COR-L47 (cell line): ENCODE data around the gene FHIT.
"Not testable (repeated sequence)": the region's sequence is repeated elsewhere in the genome, so short reads cannot be mapped to it uniquely, and the experiment has no call there.

ENCODE experiments used
- DNase-seq: peaks from one replicate; lab custom pipeline; 2025; lab: John Stamatoyannopoulos, UW

Gene FHIT

DNA sequence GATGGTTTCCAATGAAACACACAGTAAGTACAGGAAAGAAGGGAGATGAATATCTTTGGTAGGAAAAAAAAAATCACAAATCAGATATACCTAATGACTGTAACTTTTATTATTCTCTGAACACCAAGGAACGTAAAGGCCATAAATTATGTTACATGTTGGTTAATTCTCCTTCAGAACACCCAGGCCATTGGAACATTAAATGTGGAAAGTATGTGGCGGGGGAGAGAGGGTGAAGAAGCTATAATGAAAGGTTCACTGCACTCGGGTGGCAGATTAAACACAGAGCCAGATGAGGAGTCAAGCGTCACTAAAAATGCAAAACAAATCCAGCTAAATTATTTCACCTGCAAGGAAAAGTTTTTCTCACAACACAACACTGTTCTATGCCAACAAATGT is 193.8 kb downstream of the FHIT start:
- no peak for DNase-seq

DNA sequence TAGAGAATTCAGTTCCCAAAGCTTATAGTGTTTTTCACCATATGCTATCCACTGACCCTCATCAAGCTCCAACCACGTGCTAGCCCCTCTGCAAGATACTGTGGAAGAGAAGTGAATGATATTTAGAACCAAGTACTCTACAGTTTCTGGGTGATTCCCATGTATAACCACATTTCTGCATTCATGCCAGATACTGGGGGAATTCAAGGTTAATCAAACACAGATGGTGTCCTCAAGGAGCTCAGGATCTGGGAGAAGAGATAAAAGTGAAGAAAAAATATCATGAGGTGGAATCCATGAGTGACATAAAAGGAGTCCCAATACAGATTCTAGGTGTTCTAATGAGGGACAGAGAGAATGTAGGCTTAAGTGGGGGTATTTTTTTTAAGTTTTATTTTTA is 195.8 kb downstream of the FHIT start:
- no peak for DNase-seq

DNA sequence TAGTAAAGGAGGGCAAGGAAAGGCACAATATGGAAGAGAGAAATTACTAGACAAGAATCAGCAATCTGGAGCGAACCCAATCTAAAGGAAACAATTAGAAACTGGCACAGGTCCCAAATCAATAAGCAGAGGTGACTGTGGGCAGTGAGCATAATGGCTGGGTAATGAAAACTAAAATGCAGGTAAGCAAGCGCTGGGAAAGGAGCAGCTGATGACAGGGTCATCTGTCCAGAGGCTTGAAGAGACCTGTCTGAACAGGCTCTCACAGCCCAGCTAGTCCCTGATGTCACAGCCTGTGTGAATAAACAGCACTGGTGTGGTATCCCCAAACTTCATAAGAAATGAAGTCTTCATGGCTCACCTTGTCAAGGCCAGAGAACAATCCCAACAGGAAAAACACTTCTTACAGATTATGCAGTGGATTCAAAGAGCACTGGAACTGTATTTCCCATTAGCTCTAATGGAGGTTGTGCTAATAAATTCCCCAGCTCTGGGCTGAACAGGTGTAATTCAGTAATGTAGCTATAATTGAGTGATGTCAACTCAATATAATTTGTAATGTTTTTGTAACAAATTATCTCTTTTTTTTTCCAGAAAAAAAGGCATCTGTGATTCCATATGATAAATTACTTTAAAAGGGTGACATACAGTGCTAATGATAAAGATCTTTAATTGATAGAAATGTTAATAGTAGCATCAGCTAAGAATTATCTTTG is 197.3 kb downstream of the FHIT start:
- peak; percentile 4 for DNase-seq

DNA sequence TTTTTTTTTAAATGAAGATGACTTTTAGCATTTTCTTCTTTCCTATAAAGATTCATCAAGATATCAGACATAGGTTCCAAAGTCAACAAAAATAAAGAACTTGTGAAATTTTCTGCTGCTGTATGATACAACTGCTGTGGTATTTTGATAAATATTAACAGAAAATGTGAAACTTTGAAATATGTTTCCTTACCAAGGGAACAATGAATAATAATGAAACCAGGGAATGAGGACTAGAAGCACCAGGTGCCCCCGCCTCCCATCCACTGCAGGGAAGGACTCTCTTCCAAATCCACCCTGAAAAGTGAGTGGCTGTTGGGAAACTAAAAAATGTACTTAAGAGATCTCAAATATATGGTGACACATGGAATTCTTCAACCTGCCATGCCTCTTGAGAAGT is 198.4 kb downstream of the FHIT start:
- no peak for DNase-seq

DNA sequence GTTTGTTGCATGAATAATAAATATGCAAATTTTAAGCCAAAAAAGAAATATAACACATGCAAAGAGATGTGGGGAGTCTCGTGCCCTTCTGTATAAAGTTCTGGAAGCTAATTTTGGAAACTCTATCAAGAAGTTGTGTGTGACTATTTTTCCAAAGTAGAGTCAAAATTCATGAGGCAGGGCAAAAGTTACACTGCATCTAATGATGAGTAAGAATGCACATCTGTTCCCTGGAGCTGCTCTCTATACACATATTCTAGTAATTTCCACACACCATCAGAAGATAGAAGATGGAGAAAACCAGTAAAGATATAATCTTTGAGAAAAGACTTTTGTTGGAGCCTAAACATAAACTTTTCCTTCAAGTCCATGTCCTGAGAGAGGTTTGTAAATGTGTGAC is 199.6 kb downstream of the FHIT start:
- no peak for DNase-seq

DNA sequence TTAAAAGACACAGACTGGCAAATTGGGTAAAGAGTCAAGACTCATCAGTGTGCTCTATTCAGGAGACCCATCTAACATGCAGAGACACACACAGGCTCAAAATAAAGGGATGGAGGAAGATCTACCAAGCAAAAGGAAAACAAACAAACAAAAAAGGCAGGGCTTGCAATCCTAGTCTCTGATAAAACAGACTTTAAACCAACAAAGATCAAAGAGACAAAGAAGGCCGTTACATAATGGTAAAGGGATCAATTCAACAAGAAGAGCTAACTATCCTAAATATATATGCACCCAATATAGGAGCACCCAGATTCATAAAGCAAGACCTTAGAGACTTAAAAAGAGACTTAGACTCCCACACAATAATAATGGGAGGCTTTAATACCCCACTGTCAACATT is 206.1 kb downstream of the FHIT start:
- not testable (repeated sequence) for DNase-seq

DNA sequence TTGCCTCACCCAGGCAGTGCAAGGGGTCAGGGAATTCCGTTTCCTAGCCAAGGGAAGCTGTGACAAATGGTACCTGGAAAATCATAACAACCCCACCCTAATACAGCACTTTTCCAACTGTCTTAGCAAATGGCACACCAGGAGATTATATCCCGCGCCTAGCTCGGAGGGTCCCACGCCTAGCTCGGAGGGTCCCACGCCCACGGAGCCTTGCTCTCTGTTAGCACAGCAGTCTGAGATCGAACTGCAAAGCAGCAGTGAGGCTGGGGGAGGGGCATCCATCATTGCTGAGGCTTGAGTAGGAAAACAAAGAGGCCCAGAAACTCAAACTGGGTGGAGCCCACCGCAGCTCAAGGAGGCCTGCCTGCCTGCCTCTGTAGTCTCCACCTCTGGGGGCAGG is 208.1 kb downstream of the FHIT start:
- DNase-seq = no peak

DNA sequence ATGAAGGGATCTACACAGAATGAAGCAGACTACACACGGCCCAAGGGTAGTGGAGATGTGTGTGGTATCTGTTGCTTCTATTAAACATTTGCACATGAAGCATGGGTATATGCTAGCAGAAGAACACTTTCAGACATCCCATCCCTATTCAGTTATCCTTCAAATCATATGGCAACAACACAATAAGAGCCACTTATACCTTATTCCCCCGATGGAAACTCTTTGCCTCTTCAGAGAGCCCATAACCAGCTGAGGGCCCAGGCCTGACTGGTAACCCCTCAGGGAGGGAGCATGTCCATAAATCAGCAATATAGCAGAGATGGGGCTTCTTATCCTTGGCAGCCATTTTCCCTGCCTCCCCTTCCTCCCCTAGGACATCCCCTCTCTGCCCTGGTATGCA is 210.6 kb downstream of the FHIT start:
- DNase-seq = no peak

DNA sequence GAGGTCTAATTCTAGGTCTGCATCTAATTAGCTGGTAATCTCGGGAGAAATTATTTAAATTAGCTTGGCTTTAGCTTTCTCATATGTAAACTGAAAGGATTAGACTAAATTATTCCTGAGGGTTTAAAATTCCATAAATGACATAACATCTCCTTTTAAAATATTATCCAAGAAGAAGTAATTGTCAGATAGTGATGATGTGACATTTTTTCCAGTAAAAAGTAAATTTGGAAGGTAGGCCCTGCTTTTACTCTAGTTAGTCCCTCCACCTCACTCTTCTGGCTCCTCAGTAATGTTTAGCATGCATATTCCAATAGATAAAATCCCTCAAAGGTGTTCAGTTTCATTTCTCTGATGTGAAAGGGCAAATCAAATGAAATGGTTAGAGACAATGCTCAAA is 215.7 kb downstream of the FHIT start:
- DNase-seq = no peak

DNA sequence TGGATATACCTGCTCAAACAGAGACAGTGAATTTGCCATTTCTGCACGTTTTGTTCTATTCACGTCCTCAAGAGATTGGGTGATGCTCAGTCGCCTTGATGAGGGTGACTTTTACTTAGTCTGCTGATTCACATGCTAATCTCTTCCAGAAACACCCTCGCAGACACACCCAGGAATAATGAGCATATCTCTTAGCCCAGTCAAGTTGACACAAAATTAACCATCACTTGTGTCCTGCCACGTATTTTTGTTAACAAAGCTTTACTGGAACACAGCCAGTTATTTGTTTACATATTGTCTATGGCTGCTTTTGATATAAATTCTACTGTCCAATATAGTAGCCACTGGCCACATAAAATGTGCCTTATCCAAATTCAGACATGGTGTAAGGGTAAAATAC is 218.3 kb downstream of the FHIT start:
- peak; percentile 29 for DNase-seq

DNA sequence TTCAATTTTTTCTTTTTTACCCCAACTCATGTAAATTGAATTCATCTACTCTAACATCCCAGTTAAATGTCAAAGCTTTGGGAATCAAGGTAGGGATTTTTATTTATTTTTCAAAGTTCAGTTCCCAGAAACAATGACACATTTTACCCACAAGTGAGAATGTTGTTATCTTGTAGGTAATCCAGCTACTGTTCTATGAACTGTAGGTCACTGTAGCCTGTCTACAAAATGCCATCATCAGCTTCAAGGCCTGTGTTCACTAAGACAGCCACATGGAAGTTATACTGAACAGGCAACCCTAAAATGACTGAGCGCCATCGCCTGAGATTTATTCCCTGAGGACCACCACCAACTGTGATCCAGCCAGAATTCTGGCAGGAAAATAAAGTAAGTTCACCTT is 219.7 kb downstream of the FHIT start:
- no peak for DNase-seq

DNA sequence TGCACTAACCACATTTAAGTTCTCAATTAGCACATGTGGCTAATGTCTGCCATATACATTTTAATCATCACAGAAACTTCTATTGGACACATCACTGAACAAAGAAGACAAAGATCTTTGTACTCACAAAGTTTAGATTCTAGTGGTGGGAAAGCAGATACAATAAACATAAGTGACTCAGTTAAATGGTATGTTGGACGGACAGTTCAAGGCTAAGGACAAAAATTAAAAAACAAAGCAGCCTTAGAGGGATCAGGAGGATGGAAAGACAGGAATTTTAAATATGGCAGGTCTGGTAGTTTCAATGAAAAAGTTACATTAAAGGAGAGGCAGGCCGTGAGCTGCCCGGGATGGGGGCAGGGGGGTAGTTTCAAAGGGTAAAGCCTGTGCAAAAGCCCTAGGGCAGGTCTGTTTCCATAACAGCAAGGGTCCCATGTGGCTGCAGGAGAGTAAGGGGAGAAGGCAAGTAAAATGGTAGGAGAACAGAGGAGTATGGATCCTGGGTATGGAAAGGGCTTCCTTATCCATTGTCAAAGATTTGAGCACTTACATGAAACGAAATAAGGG is 220.7 kb downstream of the FHIT start:
- no peak for DNase-seq

DNA sequence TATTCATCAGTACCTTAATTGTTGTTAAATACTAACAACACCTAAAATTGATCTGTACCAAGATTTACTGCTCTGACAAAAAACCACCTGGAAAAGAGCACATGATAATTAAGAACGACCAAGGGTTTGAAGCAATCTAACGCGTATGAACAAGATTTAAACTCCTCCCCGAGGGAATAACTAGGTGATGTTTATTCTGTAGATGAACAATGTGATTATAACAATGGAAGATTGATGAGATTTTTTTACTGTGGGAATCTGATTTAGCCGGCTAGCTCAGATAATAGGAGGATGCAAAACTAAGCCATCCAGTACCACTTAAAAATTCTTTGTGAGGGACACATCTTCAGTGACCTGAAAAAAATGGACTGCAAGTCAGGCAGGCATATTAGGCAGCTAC is 222.1 kb downstream of the FHIT start:
- peak; percentile 10 for DNase-seq

DNA sequence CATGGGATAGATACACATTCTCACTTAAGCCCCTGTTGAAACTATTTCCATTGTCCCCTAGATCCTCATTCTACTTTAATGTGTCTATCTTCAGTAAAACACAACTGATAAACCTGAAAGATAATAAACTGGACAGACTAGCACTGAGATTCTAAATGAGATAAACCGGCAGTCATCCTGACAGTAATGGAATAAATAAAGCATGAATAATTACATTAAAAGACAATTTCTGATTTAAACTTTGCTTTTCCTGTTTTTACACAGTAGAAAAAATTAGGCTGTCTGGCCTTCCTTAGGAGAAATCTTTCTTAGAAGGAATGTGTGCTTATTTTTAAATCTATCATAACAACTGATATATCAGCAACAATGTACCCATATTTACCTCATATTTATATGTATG is 232.4 kb downstream of the FHIT start:
- no peak for DNase-seq

DNA sequence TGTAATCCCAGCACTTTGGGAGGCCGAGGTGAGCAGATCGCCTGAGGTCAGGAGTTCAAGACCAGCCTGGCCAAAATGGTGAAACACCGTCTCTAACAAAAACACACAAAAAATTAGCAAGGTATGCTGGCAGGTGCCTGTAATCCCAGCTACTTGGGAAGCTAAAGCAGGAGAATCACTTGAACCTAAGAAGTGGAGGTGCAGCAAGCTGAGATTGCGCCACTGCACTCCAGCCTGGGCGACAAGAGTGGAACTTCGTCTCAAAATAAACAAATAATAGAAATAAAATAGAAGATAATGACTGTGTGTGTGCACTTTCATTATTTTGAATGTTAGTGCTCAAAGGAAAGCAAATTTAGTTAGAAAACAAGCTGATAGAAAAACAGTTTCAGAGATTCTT is 234.2 kb downstream of the FHIT start:
- DNase-seq = not testable (repeated sequence)

DNA sequence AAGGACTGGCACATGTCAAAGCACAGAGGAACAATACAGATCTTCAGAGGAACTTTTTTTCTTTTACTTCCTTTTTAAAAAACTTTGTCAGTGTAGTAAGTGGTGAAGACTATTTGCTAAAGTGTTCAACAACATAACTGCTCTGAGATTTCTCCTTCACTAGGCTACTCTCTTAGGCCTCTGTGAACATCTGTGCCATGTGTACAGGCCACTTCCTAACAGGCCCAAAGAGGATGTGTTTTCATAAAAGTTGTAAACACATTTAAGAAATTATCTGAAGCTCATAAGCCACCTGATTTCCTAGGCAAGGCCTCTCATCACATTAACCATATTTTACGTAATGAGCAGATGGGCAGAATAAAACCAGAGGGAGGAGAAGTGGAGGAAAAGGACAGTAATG is 235.4 kb downstream of the FHIT start:
- DNase-seq = no peak

DNA sequence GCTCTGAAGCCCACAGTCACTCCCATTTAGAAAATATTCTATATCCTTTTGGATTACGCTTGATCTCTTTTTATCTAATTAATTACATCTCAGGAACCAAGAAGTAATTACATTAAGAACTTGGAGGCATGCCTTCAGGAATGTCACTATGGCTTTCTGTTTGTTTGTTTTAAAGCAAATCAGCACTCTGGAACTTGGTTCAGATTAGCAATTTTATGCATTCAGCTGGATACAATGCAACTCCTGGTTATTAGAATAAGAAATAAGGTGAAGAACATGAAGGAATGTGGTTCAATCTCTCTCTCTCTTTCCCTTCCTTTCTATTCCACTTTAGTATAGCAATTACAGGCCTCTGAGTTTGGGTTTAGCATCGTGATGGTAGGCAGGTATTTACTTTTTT is 235.8 kb downstream of the FHIT start:
- DNase-seq = no peak

DNA sequence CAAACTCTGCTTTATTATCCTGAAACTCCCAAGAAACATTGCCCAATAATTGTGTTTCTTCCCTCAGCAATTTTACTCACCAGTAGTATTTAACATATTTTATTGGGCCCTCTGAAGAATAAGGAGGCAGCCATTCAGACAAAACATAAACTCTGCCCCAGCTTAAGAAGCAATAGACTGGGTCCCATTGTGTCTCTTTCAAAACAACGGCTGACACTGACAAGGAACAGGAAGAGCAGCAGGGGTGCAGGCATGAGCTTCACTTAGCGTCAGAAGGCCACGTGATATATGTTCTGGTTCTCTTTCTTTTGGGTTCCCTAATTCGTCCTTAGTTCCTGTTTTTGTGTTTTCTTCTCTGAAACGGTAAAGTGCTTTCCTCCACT is 242.3 kb downstream of the FHIT start:
- DNase-seq = no peak

DNA sequence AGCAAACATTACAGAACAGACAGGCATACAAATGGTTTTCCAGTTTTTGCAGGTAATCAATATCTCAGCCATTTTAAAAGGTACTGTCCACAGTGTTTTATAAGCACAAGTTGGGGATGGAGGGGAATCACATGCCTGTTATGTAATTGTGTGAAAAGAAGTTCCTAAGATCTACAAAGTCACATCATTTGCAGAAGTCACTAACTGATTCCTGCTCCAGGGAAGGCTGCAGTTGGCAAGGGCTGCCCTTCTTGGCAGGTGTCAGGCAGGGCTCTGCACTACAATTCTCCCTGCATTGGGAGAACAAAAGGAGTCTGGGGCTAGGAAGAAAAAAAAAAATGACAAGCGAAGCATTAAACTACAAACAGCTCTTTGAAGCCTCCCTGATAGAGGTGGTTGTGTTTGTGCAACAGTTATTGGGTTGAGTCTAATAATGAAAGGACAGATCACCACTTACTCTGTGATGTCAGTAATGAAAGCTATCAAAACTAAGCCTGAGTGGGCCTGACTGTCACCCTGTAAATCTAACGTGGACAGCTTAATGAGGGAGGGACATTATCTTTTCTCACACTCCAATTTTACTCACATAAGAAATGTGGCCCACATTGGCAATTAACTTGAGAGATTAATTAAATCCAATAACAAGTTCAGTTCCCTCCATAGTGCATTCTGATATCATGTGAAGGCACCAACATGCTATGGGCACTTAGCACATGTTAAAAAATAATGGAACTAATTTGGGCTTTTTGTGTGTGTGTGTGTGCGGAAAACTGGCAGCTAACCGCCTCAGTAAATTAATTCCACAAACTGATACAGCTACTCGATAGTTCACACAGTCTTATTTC is 242.9 kb downstream of the FHIT start:
- DNase-seq = no peak

DNA sequence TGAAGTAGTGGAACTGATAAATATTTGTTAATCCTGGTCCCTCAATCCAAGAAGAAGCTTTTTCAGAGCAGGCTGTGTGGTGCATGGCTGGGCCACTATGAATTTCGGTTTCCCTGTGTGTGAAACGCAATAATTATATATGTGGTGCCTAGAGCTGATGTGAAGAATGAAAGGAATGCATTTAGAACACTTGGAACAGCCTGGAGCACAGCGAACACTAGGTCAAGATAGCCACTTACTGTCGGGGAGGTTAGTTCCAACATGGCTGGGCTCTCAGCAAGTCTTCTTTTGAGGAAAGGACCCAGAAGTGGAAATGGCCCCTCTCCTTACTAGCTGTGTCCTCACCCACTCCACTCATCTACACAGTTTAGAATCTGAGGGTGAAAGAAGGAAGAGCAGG is 245.7 kb downstream of the FHIT start:
- no peak for DNase-seq

DNA sequence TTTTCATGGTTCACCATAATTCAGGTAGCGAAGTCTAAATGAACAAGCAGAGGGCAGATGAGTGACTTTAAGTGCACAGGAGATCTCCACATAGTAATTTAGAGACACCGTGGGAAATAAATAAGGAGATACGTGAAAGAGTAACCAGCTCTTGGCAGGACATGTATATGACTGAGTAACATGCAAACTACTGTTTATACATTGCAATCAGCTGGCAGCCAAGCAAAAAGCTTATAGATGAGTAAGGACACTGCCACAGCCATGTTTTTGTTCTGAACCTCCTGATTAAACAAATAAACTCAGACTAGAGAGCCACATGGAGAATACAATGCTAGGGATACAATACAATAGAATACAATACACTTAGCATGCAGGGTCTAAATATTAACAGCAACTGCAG is 252.4 kb downstream of the FHIT start:
- DNase-seq = peak; percentile 49

DNA sequence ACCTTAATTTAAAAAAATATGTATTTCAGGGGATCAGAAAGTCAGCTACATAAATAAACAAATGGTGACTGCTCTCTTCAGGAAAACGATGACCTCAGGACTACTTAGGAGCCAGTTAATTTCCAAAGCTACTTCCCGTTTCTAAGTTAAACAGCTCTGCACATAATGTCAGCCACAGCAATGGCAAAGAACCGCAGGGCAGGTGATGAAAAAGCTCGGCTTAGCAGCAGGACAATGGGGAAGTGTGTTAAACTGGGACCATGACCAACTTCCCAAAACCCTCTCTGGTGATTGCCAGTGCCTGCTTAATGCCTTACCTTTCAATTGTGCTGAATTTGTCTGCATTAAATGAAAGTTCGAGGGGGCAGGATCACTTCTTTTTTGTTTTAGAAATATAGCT is 258.9 kb downstream of the FHIT start:
- no peak for DNase-seq

DNA sequence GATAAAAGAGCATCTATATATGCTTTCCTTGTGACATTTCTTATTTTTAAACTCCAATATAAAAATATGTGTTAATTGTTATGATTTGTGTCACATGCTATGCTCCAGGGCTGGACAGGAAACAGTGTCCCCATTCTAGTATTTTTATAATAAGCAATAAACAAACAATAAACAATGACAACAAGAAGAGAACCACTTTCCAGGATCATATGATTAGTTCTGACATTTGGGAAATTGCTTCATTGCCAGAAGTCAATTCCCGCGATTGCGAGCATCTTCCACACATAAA is 260.9 kb downstream of the FHIT start:
- DNase-seq = no peak
